Measurements from ENCODE around the gene ATG4B.

The ATG4B gene

DNA sequence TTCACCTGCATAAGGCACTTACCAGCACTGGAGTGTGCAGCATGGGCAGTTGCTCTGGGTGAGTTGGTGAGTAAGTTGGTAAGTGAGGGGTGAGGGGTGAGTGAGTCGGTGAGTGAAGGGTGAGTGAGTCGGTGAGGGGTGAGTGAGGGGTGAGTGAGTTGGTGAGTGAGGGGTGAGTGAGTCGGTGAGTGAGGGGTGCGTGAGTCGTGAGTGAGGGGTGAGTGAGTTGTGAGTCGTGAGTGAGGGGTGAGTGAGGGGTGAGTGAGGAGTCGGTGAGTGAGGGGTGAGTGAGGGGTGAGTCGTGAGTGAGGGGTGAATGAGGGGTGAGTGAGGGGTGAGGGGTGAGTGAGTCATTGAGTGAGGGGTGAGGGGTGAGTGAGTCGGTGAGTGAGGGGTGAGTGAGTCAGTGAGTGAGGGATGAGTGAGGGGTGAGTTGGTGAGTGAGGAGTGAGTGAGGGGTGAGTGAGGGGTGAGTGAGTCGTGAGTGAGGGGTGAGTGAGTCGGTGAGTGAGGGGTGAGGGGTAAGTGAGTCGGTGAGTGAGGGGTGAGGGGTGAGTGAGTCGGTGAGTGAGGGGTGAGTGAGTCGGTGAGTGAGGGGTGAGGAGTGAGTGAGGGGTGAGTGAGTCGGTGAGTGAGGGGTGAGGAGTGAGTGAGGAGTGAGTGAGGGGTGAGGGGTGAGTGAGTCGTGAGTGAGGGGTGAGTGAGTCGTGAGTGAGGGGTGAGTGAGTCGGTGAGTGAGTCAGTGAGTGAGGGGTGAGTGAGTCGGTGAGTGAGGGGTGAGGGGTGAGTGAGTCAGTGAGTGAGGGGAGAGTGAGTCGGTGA is 17.7 kb upstream of the ATG4B start:
- Mint-ChIP-seq H3K4me3 (no peak overlapping the region), H3K9me3 (peaks cover 15% of the 10 kb centered on the region), H3K27ac (peak overlapping the region; percentile 93), H3K27me3 (no peaks in the 10 kb centered on the region), H3K4me1 (peaks cover 46% of the 10 kb centered on the region), H3K36me3 (ENCODE audit: low read depth) (peaks cover 40% of the 10 kb centered on the region)
- DNase-seq (no peak), ATAC-seq (peak; percentile 37)

DNA sequence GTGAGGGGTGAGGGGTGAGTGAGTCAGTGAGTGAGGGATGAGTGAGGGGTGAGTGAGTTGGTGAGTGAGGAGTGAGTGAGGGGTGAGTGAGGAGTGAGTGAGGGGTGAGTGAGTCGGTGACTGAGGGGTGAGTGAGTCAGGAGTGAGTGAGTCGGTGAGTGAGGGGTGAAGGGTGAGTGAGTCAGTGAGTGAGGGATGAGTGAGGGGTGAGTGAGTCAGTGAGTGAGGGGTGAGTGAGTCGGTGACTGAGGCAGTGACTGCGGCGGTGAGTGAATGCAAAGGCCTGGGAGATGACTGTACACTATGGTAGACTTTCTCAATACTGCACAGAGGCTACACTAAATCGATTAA is 17.1 kb upstream of the ATG4B start:
- Mint-ChIP-seq H3K27me3 (no peaks in the 10 kb centered on the region), H3K9me3 (peaks cover 15% of the 10 kb centered on the region), H3K4me3 (peak overlapping the region; percentile 11), H3K27ac (peak overlapping the region; percentile 93), H3K36me3 (ENCODE audit: low read depth) (peaks cover 38% of the 10 kb centered on the region), H3K4me1 (peaks cover 46% of the 10 kb centered on the region)
- DNase-seq (peak; percentile 69), ATAC-seq (peak; percentile 92)

DNA sequence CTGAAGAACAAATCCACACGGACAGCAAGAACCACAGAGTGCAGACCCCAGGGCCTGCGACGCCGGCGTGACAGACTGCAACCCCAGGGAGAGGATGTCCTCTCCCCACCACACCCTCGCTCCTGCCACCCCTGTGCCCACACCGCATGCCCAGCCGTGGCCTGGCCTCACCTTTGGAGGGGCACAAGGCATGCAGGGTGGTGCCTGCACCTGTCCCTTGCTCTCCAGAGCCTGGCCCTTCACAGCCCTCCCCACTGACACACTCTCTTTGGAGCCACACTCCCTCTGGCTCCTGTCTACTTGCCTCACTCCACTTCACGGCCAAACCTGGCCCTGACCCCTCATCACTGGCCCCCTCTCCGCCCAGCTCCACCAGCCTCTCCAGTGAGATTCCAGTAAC is 9.8 kb upstream of the ATG4B start:
- Mint-ChIP-seq H3K27me3 (no peaks in the 10 kb centered on the region), H3K27ac (no peak overlapping the region), H3K4me1 (peaks cover 9% of the 10 kb centered on the region)

DNA sequence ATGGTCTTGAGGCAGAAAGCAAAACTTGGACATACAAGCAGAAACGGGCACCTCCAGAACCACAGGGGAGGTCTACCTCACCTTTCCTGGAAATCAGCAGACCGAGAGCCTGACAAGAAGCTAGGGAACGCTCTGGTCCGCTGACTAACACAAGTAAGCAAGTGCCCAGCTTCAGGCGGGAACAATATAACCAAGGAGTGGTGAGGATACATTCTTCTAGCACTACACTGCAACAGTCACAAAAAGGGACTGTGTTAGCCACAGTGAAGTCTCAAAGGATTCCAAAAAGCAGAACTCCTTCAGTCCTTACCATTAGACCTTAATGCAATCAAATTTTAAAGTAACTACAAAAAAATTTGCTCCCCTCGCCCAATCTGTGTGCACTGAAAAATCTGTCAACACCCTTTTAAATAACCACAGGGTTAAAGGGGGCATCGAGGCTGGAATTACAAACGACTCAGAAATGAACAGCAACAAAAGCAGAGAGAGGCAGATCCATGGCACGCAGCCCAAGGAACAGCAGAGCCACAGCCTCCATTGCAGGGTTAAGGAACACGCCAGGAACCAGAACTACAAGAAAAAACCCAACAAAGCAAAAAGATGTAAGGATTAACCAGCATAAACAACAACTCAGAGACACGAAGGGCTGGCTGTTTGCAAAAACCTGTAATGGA is 7.6 kb upstream of the ATG4B start:
- DNase-seq (no peak), ATAC-seq (no peak)
- H3K36me3 Mint-ChIP-seq (ENCODE audit: low read depth): peaks cover 49% of the 10 kb centered on the region
- no peak overlapping the region for H3K27ac Mint-ChIP-seq
- H3K4me3 Mint-ChIP-seq: no peak overlapping the region
- no peaks in the 10 kb centered on the region for H3K27me3 Mint-ChIP-seq
- no peaks in the 10 kb centered on the region for H3K9me3 Mint-ChIP-seq
- peaks cover 13% of the 10 kb centered on the region for H3K4me1 Mint-ChIP-seq

More for the DNA sequence above, 9.8 kb upstream of the ATG4B start:
- Mint-ChIP-seq H3K9me3 (no peaks in the 10 kb centered on the region), H3K36me3 (ENCODE audit: low read depth) (peaks cover 40% of the 10 kb centered on the region), H3K4me3 (no peak overlapping the region)
- no peak for DNase-seq
- ATAC-seq: no peak

DNA sequence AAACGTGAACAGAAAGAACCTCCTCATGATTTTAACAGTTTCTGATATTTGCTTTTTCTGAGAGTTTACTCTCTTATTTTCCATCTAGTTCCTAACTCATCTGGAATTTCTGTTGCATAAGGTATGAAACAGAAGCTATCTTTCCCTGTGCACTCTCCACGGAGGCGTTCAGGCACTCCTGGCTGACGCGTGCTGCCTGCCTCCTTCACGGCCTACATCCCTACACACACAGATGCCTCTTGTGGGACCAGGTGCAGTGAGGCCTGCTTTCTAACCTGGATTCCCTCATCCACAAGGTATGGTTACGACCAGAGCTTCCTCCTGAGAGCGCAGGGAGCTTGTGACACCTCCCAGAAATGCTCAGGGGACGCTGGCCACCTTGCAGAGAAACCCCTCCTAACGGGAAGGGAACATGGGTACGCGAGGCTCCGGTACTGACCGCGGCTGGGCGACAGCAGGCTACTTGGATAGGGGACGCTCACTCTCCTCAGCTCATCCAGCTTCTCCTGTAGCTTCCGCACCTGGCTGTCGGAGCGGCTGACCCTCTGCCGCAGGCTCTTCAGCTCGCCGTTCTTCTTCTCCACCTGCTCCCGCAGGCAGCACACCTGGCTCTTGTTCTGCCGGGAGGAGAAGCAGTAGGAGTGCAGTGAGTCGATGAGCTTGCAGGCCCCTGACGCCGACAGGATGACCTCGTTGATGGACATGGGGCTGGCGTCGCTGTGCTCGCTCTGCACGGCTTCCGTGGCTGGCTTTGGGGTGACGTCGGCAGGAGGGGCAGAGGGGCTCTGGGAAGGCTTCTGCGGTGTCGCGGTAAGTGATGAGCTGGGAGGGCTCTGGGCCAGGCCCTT is 4.8 kb upstream of the ATG4B start:
- peaks cover 22% of the 10 kb centered on the region for H3K4me1 Mint-ChIP-seq
- no peak overlapping the region for H3K27ac Mint-ChIP-seq
- no peak overlapping the region for H3K4me3 Mint-ChIP-seq
- ATAC-seq (no peak), DNase-seq (no peak)
- no peaks in the 10 kb centered on the region for H3K27me3 Mint-ChIP-seq
- peaks cover 48% of the 10 kb centered on the region for H3K36me3 Mint-ChIP-seq (ENCODE audit: low read depth)
- H3K9me3 Mint-ChIP-seq: no peaks in the 10 kb centered on the region

DNA sequence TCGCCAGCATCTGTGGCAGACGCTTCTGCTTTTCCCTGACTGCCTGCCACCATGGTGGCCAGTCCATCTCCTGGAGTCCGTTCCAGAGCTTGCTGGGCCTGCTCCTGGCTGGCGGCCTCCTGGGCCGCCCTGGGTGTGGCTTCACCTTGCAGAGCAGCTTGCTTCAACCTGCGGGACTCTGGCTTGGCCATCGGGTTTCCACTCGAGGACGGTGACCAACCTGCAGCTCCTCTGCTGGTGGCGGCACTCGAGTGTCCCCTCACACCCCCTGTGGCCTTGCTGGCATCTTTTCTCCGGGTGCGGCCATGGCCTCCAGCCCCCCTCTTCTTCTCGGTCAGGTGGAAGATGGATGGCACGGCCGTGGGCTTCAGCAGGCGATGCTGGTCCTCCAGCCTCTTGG is 3.9 kb upstream of the ATG4B start:
- Mint-ChIP-seq H3K36me3 (ENCODE audit: low read depth) (peaks cover 40% of the 10 kb centered on the region), H3K4me3 (no peak overlapping the region), H3K4me1 (peaks cover 25% of the 10 kb centered on the region), H3K27me3 (no peaks in the 10 kb centered on the region), H3K27ac (no peak overlapping the region), H3K9me3 (no peaks in the 10 kb centered on the region)
- DNase-seq (no peak), ATAC-seq (no peak)

DNA sequence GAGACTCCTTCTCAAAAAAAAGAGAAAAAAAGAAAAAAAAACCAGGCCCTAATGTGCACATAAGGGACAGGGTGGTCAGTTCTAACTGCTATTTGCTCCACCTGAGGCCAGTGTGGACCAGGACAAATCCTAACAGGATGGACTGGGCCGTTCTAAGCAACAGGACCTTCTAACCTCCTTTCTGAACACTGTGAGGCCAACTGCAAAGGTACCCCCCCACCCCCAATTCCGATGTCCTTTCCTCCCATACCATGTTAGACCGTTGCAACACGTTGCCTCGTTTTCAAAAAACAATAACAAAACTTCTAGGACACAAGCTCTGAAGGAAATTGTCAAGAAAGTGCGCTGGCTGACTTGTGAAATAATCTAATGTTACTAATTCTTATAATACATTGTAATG is 1.7 kb upstream of the ATG4B start:
- peaks cover 48% of the 10 kb centered on the region for H3K36me3 Mint-ChIP-seq (ENCODE audit: low read depth)
- no peaks in the 10 kb centered on the region for H3K27me3 Mint-ChIP-seq
- DNase-seq (no peak), ATAC-seq (no peak)
- peak overlapping the region; percentile 83 for H3K27ac Mint-ChIP-seq
- H3K4me1 Mint-ChIP-seq: peaks cover 39% of the 10 kb centered on the region
- H3K9me3 Mint-ChIP-seq: no peaks in the 10 kb centered on the region
- H3K4me3 Mint-ChIP-seq: peak overlapping the region; percentile 89

DNA sequence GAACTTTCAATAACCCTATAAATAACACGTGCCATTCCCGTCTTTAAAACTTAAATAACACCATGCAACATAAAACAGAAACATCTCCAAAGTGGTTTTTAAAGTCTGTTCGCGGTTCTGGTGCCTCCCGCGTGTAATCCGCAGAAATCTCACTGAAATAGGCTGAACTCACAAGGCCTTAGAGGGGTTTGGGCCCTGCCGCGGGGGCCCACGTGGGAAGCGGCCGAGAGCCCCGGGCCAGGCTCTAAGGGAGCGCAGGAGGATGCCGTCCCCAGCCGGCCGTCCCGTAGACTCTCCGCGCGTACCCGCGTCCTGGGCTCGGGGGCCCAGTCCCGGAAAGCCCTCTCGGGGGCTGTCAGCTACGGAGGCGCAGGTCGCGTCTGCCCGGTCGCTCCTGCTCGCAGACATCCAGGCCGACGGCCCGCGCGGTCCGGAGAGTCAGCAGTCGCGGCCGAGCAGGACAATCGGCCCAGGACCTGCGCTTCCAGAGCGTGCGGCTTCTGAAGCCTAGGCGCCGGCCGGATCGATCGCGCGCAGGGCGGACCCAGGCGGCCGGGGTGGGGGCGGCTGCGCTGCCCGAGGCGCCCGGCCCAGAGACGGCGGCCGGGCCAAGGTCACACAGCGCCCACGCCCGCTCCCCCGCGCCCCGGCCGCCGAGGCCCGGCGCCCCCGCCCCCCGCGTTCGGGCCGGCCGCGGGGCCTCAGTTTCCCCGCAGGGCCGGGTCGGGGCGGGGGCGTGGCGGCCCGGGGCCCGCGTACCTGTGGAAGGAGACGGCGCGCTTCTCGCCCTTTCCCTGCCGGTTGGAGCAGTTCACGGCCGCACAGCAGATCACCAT is 1.1 kb upstream of the ATG4B start:
- H3K36me3 Mint-ChIP-seq (ENCODE audit: low read depth): peaks cover 44% of the 10 kb centered on the region
- H3K4me3 Mint-ChIP-seq: peak overlapping the region; percentile 89
- peak overlapping the region; percentile 83 for H3K27ac Mint-ChIP-seq
- ATAC-seq: peak; percentile 47
- H3K9me3 Mint-ChIP-seq: no peaks in the 10 kb centered on the region
- peaks cover 44% of the 10 kb centered on the region for H3K4me1 Mint-ChIP-seq
- no peaks in the 10 kb centered on the region for H3K27me3 Mint-ChIP-seq
- peak; percentile 53 for DNase-seq

DNA sequence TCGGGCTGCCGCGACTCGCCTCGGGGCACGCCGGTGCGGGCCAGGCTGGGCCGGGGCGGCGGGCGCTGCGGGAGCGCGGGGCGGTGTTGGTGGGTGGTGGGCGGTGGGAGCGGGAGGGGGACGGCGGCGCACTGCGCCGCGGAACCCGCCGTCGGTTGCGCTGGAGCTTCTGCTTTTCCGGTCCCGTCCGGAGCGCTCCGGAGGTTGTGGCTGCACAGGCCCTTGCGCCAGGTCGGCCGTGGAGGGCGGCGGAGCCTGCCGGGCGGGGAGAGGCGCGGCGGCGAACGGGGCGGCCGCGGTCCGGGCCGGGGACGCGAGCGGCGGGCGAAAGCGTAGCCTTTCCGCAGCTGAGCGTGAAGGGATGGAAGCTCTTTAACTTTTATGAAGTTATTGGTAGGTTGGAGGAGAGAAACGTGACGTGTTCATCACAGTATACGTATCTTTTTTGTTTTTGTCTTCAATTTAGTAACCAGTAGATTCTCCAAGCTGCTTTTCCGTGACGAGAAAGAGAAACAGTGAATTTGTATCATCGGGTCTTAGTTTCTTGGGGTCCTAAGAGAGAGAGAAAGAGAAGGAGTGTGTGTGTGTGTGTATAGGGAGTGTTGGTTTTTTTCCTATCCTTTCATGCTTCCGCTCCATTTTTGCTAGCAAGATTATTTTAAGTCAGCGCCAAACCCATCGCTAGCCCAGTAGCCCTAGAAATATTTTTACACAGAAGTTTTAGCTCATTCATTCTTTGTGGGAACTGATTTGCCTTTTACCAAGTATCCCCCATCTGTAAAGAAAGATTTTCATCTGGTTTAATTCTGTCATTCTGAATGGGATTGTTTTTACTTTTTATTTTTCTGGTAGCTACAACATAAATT is 535 bp downstream of the ATG4B start:
- Mint-ChIP-seq H3K4me1 (peaks cover 57% of the 10 kb centered on the region), H3K9me3 (no peaks in the 10 kb centered on the region), H3K27me3 (no peaks in the 10 kb centered on the region), H3K36me3 (ENCODE audit: low read depth) (peaks cover 31% of the 10 kb centered on the region), H3K4me3 (peak overlapping the region; percentile 99), H3K27ac (peak overlapping the region; percentile 93)
- DNase-seq (no peak), ATAC-seq (peak; percentile 18)

DNA sequence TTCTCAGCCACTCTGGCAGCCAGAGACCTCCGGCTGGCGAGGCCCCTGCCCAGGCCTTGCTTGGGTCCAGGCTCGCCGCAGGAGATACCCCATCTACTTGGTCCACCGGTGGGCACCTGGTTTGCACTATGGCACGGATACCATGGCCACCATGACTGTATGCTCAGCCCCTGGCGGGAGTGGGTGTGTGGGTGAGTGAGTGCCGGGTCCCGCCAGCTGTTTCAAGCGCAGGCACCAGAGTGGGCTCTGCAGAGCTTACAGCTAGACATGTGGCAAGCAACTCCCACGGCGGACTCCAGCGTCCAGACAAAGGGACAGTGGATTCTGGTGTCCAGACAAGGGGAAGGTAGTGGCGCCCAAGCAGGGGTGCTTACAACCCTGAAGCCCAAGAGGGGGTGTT is 1.4 kb downstream of the ATG4B start:
- ATAC-seq (no peak), DNase-seq (no peak)
- H3K4me1 Mint-ChIP-seq: peaks cover 58% of the 10 kb centered on the region
- no peaks in the 10 kb centered on the region for H3K9me3 Mint-ChIP-seq
- H3K36me3 Mint-ChIP-seq (ENCODE audit: low read depth): peaks cover 28% of the 10 kb centered on the region
- peak overlapping the region; percentile 93 for H3K27ac Mint-ChIP-seq
- H3K27me3 Mint-ChIP-seq: no peaks in the 10 kb centered on the region
- peak overlapping the region; percentile 99 for H3K4me3 Mint-ChIP-seq

DNA sequence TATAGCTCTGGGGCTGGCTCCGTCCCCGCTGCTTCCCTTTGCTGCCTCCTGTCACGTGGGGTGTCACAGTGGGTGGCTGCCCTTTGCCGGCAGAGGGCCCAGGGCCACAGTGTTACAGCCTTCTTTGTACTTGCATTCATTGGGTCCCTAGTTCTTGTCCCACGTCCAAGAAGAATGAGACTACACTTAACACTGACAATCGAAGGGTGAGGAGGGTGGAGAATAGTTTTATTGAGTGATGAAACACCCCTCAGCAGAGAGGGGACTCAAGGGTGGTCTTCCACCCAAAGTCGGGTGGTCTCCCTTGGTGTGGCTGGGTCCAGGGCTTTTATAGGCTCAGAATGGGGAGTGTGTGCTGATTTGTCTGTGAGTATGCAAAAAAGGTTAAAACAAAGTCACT is 1.9 kb downstream of the ATG4B start:
- peak overlapping the region; percentile 99 for H3K4me3 Mint-ChIP-seq
- ATAC-seq (no peak), DNase-seq (no peak)
- H3K4me1 Mint-ChIP-seq: peaks cover 61% of the 10 kb centered on the region
- H3K27ac Mint-ChIP-seq: no peak overlapping the region
- no peaks in the 10 kb centered on the region for H3K27me3 Mint-ChIP-seq
- peaks cover 26% of the 10 kb centered on the region for H3K36me3 Mint-ChIP-seq (ENCODE audit: low read depth)
- no peaks in the 10 kb centered on the region for H3K9me3 Mint-ChIP-seq

DNA sequence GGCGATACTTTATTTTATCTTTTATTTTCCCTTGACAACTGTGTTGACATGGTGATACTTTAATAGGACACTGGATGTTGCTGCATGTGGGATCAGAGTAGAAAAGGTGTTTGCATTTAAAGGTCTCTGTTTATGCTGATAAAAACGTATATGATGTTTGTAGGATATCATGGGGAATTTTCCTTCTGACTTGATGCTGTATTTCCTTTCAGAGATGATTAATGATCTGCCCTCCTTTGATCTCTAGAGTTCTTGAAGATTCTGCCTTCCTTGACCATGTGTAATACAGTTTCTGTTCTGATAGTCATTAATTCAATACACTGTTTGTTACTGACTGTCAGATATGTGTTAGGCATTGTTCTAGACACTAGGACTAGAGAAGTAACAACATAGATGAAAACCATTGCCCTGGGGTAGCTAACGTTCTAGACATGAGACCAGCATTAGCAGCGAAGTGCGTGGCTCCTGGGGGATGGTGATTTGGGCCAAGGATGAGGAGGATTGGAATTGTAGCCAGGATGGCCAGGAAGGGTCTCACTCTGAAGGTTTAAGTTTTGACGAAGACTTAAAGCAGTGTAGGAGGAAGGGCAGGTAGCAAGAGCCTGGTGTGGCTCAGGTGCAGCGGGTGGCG is 2.8 kb downstream of the ATG4B start:
- H3K36me3 Mint-ChIP-seq (ENCODE audit: low read depth): peaks cover 21% of the 10 kb centered on the region
- no peak overlapping the region for H3K4me3 Mint-ChIP-seq
- ATAC-seq: no peak
- H3K27ac Mint-ChIP-seq: peak overlapping the region; percentile 34
- DNase-seq: no peak
- no peaks in the 10 kb centered on the region for H3K27me3 Mint-ChIP-seq
- H3K4me1 Mint-ChIP-seq: peaks cover 54% of the 10 kb centered on the region
- H3K9me3 Mint-ChIP-seq: no peaks in the 10 kb centered on the region

DNA sequence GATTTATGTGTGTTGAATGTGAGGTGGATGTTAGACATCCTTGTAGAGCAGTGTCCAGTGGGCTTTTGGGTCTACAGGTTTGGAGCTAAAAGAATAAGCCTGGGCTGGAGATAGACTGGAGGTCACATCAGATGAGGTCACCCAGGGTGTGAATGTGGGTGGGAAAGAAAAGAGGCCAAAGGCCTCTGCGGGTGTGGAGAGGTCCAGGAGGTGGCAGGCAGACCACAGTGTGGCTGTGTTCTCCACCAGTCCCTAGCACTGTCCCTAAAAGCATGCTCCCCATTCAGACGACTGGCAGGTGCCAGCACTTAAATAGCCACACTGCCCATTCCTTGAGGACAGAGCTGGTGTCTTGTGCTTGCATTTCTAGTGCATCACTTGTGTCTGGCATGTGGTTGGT is 4.1 kb downstream of the ATG4B start:
- peaks cover 49% of the 10 kb centered on the region for H3K4me1 Mint-ChIP-seq
- no peaks in the 10 kb centered on the region for H3K9me3 Mint-ChIP-seq
- H3K27ac Mint-ChIP-seq: peak overlapping the region; percentile 57
- no peak for DNase-seq
- H3K4me3 Mint-ChIP-seq: no peak overlapping the region
- H3K36me3 Mint-ChIP-seq (ENCODE audit: low read depth): peaks cover 22% of the 10 kb centered on the region
- no peaks in the 10 kb centered on the region for H3K27me3 Mint-ChIP-seq
- ATAC-seq: no peak
